Measurements from ENCODE around the gene CSNK1D.

Gene CSNK1D

DNA sequence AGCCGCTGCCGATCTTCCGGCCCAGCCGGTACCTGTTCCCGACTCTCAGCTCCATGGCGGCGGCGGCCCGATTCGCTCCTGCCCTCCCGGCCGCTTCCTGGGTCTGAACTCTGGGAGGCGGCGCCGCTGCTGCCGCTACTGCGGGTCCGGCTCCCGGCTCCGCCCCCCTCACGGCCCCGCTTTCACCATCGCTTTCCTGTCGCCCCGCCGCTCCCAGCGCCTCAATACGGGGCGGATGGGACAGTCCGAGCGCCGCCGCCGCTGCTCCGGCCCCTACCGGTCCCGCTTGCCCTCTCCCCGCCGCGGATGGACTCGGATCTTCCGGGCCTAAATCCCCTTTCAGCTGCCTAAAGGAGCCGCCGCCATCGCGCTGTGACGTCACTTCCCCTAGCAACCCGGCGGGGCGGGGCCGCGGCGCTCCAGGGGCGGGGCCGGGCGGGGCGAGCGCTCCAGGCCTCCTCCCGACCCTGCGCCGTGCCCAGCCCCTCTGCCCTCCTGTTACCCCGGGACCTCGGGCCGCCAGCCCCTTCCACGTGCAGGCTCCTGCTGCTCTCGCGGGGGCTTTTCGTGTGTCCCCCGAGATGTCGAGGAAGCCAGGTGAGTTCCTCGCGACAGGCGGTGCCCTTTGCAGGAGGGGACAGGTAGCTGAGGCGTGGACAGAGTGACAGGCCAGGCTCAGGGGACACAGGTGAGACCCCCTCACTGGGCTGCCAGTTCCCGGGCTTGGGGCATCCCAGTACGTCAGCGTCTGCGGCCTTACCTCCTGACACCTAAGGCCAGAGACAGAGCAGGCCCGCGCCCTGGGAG is at the start of gene CSNK1D:
Gene CSNK1D (minus strand): TSS at position 374 of the 807 bp plus-strand sequence. CDS start 319 bp downstream, at position 55.
- DNase-seq, result peak; percentile 93

DNA sequence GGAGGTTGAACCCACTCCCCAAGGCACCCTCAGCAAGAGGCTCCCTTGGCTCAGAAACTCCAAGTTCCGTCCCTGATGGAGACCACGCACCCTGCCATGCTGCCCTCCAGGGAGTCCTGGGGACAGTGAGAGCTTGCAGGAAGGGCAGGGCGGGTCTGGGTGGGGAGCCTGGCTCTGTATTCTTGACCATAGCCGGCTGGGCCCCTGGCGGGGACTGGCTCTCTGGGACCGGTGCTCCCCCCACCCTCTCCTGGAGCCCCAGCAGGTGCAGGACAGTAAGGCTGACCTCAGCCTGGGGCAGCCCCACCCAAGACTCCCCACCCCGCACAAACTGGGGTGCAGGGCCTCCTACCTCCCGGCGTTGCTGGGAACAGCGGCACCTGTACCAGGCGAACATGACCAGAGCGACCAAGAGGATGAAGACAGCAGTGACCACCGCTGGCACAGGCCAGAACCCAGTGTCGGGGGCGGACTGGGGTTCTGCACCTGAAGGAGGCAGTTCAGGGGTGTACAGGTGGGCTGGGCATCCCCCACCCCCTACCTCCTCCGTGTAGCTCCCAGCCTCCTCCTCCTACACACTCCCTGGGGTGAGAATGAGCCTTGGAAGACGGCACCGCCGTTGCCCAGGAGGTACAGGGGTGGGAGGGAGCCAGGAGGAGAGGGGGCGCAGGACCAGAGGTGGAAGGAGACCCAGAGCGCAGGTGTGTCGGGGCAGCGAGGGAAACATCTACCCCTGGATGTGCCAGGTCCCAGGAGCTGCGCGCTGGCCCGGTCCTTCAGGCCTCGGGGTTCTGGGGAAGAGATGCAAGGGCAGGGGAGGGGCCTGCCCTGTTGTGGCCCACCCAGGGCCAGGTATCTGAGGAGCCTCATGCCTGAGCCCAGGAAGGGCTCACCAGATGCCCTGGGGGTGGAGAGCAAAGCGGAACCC is 49.3 kb upstream of the CSNK1D start:
- DNase-seq, result peak; percentile 15

DNA sequence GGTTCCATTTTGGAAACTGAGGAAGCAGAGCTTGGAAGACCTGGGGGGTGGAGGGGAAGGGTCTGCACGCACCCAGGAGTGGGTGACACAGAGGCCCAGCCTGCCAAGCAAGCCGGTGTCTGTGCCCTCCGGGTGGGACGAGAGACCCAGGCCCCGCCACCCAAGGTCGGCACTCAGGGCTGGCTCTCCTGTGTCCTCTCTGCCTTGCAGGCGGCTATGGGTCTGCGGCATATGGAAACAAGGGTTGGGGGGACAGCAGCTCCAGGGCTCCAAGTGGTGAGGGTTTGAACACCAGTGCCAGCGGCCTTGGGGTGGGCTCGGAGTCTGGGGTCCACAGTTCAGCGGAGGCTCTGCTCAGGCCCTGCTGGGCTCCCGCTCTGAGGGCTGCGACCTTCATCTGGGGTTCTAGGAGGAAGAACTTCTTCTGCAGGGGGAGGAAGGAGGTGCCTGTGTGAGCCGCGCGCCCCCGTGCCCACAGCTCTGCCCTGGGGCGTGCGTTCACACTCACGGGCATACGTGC is 48.5 kb upstream of the CSNK1D start:
- DNase-seq, result no peak

DNA sequence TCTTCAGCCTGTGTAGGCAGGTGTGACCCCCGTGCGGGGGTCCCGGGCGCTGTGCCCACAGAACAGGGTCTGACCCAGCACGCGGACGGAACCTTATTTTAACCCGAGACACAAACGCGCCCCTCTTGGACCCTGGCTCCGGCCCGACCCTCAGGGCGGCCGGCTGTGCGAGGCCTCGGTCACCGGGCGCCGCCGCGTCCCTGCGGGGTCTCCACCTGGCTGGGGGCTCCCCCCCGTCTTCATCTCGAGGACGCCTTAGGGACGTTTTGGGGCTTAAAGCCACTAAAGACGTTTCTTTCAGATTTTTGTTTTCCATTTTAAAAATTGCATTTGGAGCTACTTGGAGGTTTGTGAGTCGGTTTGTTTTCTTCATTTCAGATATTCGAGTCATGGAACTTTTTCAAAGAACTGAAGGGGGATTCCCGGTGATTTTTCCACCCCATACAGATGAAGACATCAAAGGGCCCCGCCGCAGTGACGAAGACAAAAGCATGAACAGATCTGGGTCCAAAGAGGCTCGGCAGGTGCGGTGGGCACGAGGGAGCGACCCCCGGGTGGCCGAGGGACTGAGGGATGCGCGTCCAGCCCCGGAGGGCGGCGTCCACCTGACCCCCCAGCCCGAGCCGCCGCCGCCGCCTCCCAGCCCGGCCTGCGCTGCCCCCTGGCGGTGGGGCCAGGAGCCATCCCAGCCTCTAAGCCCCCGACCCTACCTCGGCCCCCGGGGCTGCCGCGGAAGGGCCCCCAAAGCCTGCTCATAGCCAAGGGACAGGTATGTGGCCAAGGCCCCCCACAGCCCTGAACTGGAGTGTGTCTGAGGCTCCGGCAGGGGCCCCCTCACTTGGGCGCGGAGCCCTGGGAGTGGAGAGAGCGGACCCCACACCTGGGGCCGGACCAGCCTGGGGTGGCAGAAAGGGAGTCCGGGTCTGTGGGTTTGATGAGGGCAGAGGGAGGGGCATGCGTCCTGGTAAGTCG is 47.7 kb upstream of the CSNK1D start:
- DNase-seq, result peak; percentile 88

DNA sequence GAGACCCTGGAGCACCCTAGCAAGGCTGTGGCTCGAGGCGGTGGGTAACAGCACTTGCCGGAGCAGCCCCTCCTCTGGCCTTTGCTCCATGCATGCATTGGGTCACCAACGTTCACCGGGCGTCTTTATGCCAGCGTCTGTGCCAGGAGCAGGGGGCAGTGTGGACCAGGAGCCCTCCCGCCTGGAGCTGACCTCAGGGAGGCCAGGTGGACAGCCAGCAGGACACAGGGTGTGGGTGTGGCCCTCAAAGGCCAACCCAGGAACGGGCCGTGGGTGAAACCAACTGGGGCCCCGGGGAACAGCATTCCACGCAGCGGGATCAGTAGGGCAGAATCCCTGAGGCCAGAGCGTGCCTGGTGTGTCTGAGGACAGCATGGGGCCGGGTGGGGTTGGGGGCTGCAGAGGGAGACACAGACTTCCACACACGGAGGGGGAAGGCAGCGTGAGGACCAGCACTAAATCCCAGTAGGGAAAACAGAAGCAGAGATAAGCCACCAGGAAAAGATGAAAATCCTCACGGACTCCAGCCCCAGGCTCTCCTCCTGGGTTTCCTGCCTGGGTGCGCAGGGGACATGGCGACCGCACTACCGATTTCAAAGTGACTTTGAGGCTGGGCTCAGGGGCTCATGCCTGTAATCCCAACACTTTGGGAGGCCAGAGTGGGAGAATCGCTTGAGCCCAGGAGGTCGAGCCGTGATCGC is 46.8 kb upstream of the CSNK1D start:
- peak; percentile 14 for DNase-seq

DNA sequence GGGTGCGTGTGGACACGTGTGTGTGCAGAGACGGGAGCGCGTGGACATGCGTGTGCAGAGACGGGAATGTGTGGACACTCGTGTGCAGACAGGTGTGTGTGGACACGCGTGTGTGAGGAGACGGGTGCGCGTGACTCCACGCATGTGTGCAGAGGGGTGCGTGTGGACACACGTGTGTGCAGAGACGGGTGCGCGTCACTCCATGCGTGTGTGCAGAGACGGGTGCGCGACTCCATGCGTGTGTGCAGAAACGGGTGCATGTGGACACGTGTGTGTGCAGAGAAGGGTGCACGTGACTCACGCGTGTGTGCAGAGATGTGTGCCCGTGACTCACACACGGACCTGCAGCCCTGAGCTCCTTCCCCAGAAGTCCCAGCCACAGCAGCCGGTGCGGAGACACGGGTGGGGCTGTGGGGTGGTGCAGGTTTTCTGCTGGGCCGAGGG is 46.1 kb upstream of the CSNK1D start:
- no peak for DNase-seq

DNA sequence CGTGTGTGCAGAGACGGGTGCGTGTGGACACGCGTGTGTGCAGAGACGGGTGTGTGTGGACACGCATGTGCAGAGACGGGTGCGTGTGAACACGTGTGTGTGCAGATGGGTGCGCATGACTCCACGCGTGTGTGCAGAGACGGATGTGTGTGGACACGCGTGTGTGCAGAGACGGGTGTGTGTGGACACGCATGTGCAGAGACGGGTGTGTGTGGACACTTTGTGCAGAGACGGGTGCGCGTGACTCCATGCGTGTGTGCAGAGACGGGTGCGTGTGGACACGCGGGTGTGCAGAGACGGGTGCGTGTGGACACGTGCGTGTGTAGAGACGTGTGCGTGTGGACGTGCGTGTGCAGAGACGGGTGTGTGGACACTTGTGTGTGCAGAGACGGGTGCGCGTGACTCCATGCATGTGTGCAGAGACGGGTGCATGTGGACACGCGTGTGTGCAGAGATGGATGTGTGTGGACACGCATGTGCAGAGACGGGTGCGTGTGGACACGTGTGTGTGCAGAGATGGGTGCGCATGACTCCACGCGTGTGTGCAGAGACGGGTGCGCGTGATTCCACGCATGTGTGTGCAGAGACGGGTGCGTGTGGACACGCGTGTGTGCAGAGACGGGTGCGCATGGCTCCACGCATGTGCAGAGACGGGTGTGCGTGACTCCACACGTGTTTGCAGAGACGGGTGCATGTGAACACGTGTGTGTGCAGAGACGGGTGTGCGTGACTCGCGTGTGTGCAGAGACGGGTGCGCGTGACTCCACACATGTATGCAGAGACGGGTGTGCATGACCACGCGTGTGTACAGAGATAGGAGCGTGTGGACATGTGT is 45.5 kb upstream of the CSNK1D start:
- DNase-seq, result no peak

DNA sequence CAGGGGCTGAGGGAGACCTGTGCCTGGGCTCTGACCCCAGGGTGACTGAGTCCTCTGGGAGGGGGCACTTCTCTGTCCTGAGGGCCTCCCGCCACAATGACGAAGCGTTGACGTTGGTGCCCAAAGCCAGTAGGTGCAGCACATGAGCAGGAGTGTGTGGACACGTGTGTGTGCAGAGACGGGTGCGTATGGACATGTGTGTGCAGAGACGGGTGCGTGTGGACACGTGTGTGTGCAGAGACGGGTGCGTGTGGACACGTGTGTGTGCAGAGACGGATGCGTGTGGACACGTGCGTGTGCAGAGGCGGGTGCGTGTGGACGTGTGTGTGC is 44.6 kb upstream of the CSNK1D start:
- no peak for DNase-seq

DNA sequence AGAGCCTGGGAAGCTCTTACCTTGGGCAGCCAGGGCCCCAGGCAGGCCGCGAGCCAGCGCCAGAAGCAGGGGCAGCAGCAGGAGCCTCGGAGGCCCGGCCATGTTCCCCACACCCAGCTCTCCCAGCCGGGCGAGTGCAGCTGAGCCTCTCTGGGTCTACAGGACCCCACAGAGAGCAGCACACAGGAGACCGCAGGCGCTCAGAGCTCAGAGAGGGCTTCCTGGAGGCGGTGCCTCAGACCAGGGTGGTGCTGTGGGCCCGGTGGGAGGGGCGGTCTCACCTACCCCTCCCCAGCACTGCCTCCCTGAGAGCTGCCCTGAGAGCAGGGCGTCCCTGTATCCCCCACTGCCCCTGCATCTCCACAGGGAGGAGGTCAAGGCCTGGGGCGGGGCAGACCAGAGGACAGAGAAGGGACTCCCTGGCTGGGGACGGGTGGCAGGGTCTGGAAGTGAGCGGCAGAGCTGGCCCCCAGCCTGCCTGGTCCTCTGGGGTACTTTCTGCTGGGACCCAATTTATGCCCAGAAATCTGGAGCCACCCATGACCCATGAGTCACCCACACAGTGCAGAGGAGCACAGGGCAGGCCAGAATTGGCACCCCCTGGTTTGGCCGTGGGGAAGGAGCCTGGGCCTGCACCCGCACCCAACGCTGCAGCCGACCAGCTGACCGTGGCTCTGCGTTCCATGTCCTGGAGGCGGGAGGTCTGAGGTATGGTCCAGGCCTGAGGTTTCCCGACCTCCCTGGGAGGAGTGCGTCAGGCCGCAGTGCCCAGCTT is 44.1 kb upstream of the CSNK1D start, which contains the start of gene CD7:
Gene CD7 (minus strand): TSS at position 215 of the 775 bp plus-strand sequence. CDS start 113 bp downstream, at position 102.
- peak; percentile 81 for DNase-seq

DNA sequence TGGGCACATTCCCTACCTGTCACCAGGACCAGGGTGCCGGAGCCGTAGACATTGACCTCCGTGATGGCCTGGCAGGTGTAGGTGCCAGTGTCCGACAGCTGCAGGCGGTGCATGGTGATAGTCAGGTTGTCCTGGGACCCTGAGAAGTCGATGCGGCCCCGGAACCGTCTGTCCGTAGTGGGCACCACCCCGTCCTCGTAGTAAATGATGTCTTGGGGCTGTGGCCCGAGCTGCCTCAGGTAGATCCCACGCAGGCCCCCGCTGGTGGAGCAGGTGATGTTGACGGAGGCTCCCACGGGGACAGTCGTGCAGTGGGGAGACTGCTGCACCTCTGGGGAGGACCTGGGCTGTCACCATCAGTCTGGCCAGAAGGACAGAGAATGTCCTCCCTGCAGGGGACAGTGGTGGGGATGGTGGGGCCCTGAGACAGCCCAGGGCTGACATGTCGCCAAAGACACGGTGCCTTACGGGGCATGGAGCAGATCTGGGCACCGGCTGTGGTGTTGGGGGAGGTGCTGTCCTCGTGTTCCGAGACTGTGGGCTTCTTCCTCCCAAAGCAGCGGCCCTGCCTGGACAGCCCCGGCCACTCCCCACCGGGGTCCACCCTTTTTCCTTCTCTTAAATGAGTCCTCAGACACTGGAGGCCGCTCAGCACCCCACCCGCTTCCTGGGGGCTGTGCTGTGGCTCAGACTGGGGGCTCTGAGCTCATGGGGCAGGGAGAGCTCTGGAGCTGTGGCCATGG is 43.3 kb upstream of the CSNK1D start:
- no peak for DNase-seq

DNA sequence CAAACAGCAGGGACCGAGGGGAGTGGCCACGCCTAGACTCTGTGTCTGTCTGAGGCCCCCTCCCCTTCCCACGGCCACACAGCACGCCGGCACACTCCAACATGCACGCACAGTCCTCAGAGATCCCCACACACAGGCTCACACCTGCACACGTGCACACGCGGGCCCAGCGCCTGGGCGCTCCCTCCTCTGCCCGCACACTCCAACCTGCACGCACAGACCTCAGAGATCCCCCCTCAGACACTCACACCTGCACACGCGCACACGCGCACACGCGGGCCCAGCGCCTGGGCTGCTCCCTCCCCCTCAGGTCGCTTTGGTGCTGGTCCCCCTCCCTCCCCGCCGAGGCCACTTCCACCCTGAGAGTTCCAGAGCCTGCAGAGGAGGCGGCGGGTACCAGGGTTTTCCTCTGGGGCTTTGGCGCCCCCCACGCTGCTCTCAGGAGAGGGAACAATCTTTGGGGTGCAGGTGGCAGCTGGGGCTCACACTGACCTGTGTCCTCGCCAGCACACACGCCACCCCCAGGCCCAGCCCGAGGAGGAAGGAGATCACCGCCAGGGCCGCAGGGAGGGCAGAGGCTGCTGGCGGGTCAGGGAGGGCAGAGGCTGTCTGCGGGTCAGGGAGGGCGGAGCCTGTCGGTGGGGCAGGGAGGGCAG is 42.3 kb upstream of the CSNK1D start:
- no peak for DNase-seq

DNA sequence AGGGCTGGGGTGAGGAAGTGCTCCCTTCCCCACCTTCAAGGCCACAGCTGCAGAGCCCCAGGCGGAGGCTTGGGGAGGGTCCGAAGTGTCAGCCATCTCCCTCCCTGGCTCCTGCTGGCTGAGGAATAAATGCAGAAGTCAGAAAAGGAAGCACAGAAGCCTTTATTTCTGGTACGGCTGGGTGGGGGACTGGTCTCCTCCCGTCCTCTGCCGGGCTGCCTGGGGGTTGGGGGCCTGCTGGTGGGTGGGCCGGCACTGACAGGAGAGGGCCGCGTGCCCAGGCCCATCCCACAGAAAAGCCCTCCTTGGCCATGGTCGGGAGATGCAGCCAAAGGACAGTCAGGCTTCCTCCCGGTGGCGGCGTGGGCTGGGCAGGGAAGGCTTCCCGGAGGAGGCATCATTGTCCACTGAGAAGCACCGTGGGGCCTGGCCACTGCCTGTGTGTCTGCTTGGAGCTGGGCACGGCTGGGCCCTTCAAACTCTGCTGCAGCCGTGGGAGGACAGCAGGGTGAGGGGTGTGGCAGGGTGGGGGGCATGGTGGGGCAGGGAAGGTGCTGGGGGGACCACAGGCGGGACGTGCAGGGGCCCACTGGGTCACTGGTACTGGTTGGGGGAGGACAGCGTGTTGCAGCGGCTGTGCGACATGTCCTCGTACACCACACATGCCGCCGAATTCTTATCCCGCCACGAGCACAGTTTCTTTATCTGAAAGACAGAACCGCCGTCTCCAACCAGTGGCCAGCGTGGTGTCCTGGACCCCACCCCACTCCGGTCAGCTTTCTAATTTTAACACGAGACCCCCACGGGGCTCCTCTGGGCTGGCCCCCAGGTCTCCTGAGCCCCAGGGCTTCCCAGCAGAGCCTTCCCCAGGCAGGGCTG is 41.5 kb upstream of the CSNK1D start:
- DNase-seq, result no peak

DNA sequence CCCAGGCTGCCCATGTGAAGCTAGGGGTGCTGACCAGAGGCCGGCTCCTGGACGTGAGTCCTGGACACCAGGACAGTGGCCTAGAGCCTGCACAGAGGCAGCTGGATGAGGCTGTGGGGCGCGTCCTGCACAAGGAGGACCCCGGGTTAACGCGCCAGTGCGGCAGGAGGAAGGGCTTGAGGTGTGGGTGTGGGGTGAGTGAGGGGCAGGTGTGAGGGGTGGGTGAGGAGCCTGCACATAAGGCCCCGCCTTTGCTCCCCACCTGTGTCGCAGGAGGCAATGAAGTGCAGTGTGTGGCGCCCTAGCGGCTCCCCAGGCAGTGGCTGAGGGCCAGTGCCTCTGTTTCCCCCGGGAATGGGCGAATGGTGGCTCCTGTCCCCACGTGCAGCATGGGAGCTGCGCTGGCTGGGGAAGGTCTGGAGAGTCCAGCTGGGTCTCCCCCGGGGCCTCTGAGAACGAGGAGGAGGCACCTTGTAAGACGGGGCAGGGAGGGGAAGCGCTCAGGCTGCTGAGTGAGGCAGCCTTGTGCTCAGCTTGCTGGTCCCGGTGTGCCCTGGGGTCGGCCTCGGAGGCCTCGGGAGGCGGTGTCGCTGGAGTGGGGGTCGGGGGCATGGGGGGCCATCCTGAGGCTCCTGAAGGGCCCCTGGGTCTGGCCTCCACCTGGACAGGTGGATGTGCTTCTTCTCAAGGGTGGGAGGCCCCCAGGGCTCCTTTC is 40.7 kb upstream of the CSNK1D start:
- DNase-seq, result no peak

DNA sequence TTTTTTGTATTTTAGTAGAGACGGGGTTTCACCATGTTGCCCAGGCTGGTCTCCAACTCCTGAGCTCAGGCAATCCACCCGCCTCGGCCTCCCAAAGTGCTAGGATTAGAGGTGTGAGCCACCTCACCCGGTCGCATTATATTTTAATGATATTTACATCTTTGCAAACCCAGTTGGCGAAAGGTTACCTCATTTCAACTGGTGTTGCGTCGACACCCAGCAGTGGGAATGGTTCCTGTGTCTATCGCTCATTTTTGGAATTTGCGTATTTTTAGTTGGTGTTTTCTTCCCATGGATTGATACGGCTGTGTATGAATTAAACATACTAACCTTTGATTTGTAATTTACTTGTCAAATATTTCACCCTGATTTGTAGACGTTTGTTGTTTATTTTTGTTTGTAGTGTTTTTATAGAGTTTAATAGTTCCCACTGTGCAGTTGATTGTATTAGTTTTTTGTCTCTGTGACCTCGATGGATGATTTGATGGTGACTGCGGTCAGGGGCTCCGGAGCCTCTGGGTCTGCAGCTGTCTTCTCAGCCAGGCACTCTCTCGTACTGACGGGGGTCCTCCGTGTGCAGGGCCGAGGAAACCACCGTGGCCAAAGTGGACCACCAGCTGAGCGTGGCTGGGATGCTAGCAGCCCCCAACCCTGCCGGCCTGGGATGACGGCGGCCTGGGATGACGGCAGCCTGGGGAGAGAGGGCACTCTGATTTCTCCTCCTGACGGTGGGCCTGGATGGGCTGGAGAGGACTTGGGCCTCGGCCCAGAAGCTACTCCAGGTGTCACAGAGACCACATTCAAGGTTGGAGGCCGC is 39.9 kb upstream of the CSNK1D start:
- DNase-seq, result no peak

DNA sequence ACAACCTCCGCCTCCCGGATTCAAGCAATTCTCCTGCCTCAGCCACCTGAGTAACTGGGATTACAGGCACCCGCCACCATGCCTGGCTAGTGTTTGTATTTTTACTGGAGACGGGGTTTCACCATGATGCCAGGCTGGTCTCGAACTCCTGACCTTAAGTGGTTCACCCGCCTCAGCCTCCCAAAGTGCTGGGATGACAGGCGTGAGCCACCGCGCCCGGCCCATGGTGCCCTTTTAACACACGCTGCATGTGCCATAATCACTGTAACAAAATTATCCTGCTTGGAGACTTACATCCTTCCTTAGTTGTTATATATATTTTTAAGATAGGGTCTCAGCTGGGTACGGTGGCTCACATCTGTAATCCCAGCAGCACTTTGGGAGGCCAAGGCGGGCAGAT is 38.5 kb upstream of the CSNK1D start:
- DNase-seq, result no peak

DNA sequence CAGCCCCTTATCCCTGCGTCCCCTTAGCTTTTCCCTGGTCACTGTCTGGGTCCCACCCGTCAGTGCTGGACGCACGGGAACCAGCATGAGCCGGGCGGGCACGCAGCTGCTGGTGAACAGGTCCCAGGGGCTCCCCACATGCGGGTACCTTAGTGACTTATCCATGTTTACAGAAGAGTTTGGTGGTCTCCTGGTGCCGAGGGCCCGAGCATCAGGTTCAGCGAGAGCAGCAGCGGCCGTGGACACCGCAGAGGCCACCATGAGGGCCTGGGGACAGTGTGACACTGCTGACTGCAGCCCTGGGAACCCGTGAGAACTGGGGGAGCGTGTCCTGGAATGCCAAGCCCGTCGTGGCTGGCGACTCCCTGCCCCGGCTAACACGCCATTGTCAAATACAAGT is 37.4 kb upstream of the CSNK1D start:
- DNase-seq, result no peak

Data from activated CD8-positive, alpha-beta memory T cell treated with anti-CD3 and anti-CD28 coated beads, Interleukin-2, amount 50 U/mL, for 4 hours (primary cell).